GM10248 (cell line): ENCODE results near the gene DSG2.
A peak's percentile ranks its signal among the peaks of the same experiment; 100 is the strongest.
"Not testable (repeated sequence)": the region's sequence is repeated elsewhere in the genome, so short reads cannot be mapped to it uniquely, and the experiment has no call there.

Experiments used
- CTCF ChIA-PET: fragments of 300-600 bp; sonication (Branson Sonifier 250); formaldehyde crosslinking; extraction: SDS; loops from one replicate; lab custom pipeline; 2021; ENCODE audit warnings: antibody characterized with exemption; lab: Yijun Ruan, JAX
- POLR2A ChIA-PET: fragments of 350-650 bp; sonication (Branson Sonifier 250); formaldehyde crosslinking; extraction: SDS; loops from one replicate; lab custom pipeline; 2020; ENCODE audit warnings: antibody characterized with exemption; lab: Yijun Ruan, JAX
- DNase-seq: peaks from one replicate; pipeline ENCODE4 v3.0.0; 2012; ENCODE audit errors: extremely low spot score
- CTCF ChIP-seq: IDR thresholded peaks from 2 replicates; pipeline ENCODE4 v1.5.1; 2012; ENCODE audit warnings: mild to moderate bottlenecking, low read depth; ENCODE audit errors: extremely low read depth, missing control alignments, control extremely low read depth

Gene DSG2

GRCh38 chr18:31505156-31505555 lies 7.2 kb downstream of the DSG2 start:
- CTCF ChIA-PET: interaction anchor here (1.0 to 1.7 kb wide), 3 partner anchors 12 to 81 kb away, joined by 3 to 4 read pairs (median 3); no protein-coding TSS in a partner anchor
- DNase-seq: no peak
- POLR2A ChIA-PET: interaction anchor here (0.7 kb wide), 1 partner anchor 513 kb away, joined by 3 read pairs; the partner anchor contains the start of gene RNF125
- no peak for TF ChIP-seq CTCF

- CTCF ChIA-PET: interaction anchor here (1.3 to 1.7 kb wide), 2 partner anchors 13 to 18 kb away, joined by 3 read pairs; no protein-coding TSS in a partner anchor
- DNase-seq: no peak
- no peak for TF ChIP-seq CTCF
- POLR2A ChIA-PET: no interaction called here
Observed at GRCh38 chr18:31506024-31506742, 8.2 kb downstream of the DSG2 start.

GRCh38 chr18:31507124-31507523 lies 9.1 kb downstream of the DSG2 start:
- POLR2A ChIA-PET, DNase-seq: not testable (repeated sequence)
- CTCF ChIA-PET: interaction anchor here (1.3 kb wide), 1 partner anchor 12 kb away, joined by 3 read pairs; no protein-coding TSS in a partner anchor

- CTCF ChIA-PET: interaction anchor here (0.9 to 1.5 kb wide), 2 partner anchors 289 to 539 kb away, joined by 3 read pairs; no protein-coding TSS in a partner anchor
- POLR2A ChIA-PET: no interaction called here
- no peak for DNase-seq
Observed at GRCh38 chr18:31508781-31509180, 10.8 kb downstream of the DSG2 start.

DNA sequence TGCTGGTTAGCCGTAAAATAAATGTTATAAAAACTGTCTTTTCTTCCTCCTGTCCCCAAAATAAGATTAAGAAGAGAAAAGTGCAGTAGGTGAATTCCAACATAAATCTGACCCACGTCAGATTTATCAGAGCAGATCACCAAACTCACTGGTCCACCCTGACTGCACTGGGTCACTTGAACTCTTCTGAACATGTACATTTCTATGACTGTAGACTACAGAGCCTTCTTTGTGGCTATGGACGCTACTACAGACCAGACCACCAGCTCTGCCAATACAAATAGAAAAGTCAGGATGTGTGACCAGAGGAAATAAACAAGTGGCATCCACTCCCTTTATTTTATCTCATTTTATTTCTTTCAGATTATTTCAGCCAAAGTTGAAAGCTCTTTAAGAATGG lies 11.6 kb downstream of the DSG2 start:
- DNase-seq: no peak
- CTCF ChIA-PET: interaction anchor here (0.9 kb wide), 1 partner anchor 540 kb away, joined by 3 read pairs; no protein-coding TSS in a partner anchor
- no peak for TF ChIP-seq CTCF
- POLR2A ChIA-PET: no interaction called here

More at GRCh38 chr18:31508781-31509180, 10.8 kb downstream of the DSG2 start:
- no peak for TF ChIP-seq CTCF

DNA sequence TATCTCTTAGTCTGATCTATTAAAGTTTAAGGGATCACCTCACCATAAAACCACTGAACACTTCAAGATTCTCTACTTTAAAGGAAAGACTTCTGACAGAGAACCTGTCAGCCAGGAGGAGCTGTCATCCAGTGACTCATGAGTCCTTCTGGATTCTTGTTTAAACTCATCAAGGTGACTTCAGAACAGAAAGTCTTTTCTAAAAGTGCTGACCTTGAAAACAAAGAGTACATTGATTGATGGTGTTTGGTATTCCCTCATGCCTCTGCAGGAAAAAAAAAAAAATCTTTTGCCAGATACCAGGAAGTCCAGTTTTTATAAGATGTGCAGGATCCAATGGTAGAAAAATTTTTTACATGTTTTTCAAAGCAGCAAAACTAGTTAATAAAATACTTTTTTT lies 12.3 kb downstream of the DSG2 start:
- no peak for DNase-seq
- ChIA-PET POLR2A (no interaction called here), CTCF (interaction anchor here (0.6 to 1.3 kb wide), 3 partner anchors 9 to 284 kb away, joined by 3 to 5 read pairs (median 3); no protein-coding TSS in a partner anchor)
- TF ChIP-seq CTCF: no peak

- no peak for DNase-seq
- CTCF ChIA-PET: interaction anchor here (0.9 to 1.3 kb wide), 2 partner anchors 8 to 285 kb away, joined by 3 to 5 read pairs; no protein-coding TSS in a partner anchor
- POLR2A ChIA-PET: no interaction called here
- TF ChIP-seq CTCF: peak; percentile 8
Observed at GRCh38 chr18:31511098-31511497, 13.1 kb downstream of the DSG2 start.
